ENCODE measurements around the gene CACNA1E. TPM values are rescaled to one million over a fixed set of nuclear protein-coding genes. Genes with fewer than 3 reads are reported as not detected.

CACNA1E gene
- total and polyA plus RNA-seq, 10 donors: 0.02 to 6.1 (median 1.2) TPM

- no peak overlapping the region for H3K27ac ChIP-seq
- 76 to 90% (median 82%) methylated on average over 5 of the region's 5 CpGs for WGBS, 5 donors
- no peaks in the 10 kb centered on the region for H3K9me3 ChIP-seq
- no peaks in the 10 kb centered on the region for H3K4me1 ChIP-seq
- H3K27me3 ChIP-seq (replicated peaks in 1 of 7): peaks cover 0 to 44% (median 0%) of the 10 kb centered on the region in 7 donors
- H3K36me3 ChIP-seq: no peaks in the 10 kb centered on the region
- intact Hi-C loops (cut with DNase I; ENCODE audit: low total_unique reads): no loop called here
- TF ChIP-seq POLR2AphosphoS5 (IDR thresholded peaks at IDR 0.05): no peak
- no peak for DNase-seq
- H3K4me3 ChIP-seq: no peak overlapping the region
Measured at GRCh38 chr1:181645171-181645570, 161.9 kb downstream of the CACNA1E start.

- no peaks in the 10 kb centered on the region for H3K36me3 ChIP-seq
- no peak for TF ChIP-seq CTCF (IDR thresholded peaks at IDR 0.05 in 8 of 11, conservative IDR thresholded peaks at IDR 0.05 in 3 of 11)
- no peak for TF ChIP-seq POLR2AphosphoS5 (IDR thresholded peaks at IDR 0.05)
- TF ChIP-seq POLR2A (IDR thresholded peaks at IDR 0.05): no peak
- H3K4me3 ChIP-seq: no peak overlapping the region
- no peaks in the 10 kb centered on the region for H3K9me3 ChIP-seq
- no peak for DNase-seq
- intact Hi-C loops (cut with DNase I; ENCODE audit: low total_unique reads): no loop called here
- H3K27ac ChIP-seq: no peak overlapping the region
- H3K4me1 ChIP-seq: no peaks in the 10 kb centered on the region
- WGBS, 5 donors: 85 to 93% (median 88%) methylated on average over 8 of the region's 8 CpGs
- peaks cover 0 to 49% (median 0%) of the 10 kb centered on the region in 7 donors for H3K27me3 ChIP-seq (replicated peaks in 1 of 7)
Measured at GRCh38 chr1:181646710-181647109, 163.4 kb downstream of the CACNA1E start.

- no peaks in the 10 kb centered on the region for H3K4me1 ChIP-seq
- TF ChIP-seq POLR2AphosphoS5 (IDR thresholded peaks at IDR 0.05): no peak
- no peak for TF ChIP-seq POLR2A (IDR thresholded peaks at IDR 0.05)
- no peak for TF ChIP-seq CTCF (IDR thresholded peaks at IDR 0.05 in 8 of 11, conservative IDR thresholded peaks at IDR 0.05 in 3 of 11)
- H3K27me3 ChIP-seq (replicated peaks in 1 of 7): peaks cover 0 to 46% (median 0%) of the 10 kb centered on the region in 7 donors
- no peaks in the 10 kb centered on the region for H3K9me3 ChIP-seq
- intact Hi-C loops (cut with DNase I; ENCODE audit: low total_unique reads): no loop called here
- no peaks in the 10 kb centered on the region for H3K36me3 ChIP-seq
- no peak overlapping the region for H3K4me3 ChIP-seq
- no peak overlapping the region for H3K27ac ChIP-seq
- DNase-seq: no peak
- WGBS, 5 donors: 46 to 57% (median 51%) methylated on average over 11 of the region's 11 CpGs
Measured at GRCh38 chr1:181647314-181648035, 164.2 kb downstream of the CACNA1E start.

GRCh38 chr1:181651276-181651675 lies 168.0 kb downstream of the CACNA1E start:
- Histone ChIP-seq H3K4me1 (no peaks in the 10 kb centered on the region), H3K36me3 (no peaks in the 10 kb centered on the region), H3K27ac (no peak overlapping the region), H3K27me3 (replicated peaks in 1 of 7) (peaks cover 0 to 16% (median 0%) of the 10 kb centered on the region in 7 donors), H3K9me3 (no peaks in the 10 kb centered on the region), H3K4me3 (no peak overlapping the region)
- DNase-seq: no peak
- intact Hi-C loops (cut with DNase I; ENCODE audit: low total_unique reads): no loop called here
- 59 to 82% (median 78%) methylated on average over 1 of the region's 1 CpG for WGBS, 5 donors
- TF ChIP-seq POLR2AphosphoS5 (IDR thresholded peaks at IDR 0.05) (no peak), POLR2A (IDR thresholded peaks at IDR 0.05) (no peak), CTCF (IDR thresholded peaks at IDR 0.05 in 8 of 11, conservative IDR thresholded peaks at IDR 0.05 in 3 of 11) (no peak)

Data from spleen (tissue), 11 donors.